Keratinocyte (primary cell): ENCODE results near the gene CCL26.

ENCODE experiments used
- CTCF ChIP-seq, 3 experiments: IDR thresholded peaks in 1 of 3; conservative IDR thresholded peaks in 1 of 3; optimal IDR thresholded peaks in 1 of 3; 2 replicates in 2 of 3; 3 replicates in 1 of 3; pipeline versions ENCODE3 to v1.5.1; 2011; ENCODE audit warnings: low read length in 3 of 3, mild to moderate bottlenecking in 3 of 3, moderate library complexity in 2 of 3, control low read depth in 1 of 3, inconsistent platforms in 1 of 3; ENCODE audit not compliant: insufficient read depth in 2 of 3; ENCODE audit errors: extremely low read depth in 1 of 3
- EZH2 ChIP-seq: IDR thresholded peaks from one replicate; pipeline ENCODE4 v1.6.1; 2012; ENCODE audit warnings: inconsistent platforms, mild to moderate bottlenecking, low read length, moderate library complexity

GRCh38 chr7:75804004-75804403 lies 32.0 kb upstream of the CCL26 start:
- no peak for TF ChIP-seq CTCF (optimal IDR thresholded peaks at IDR 0.05 in 1 of 3, IDR thresholded peaks at IDR 0.05 in 1 of 3, conservative IDR thresholded peaks at IDR 0.05 in 1 of 3; ENCODE audit: extremely low read depth in 1 of 3, insufficient read depth in 2 of 3, low read length in 3 of 3)
- TF ChIP-seq EZH2, result no peak
